NCI-H187 treated with DMSO at 0.1 percent for 48 hours (cell line): ENCODE measurements around the gene DTNB.

Source experiments
- DNase-seq: peaks from one replicate; lab custom pipeline; 2025; lab: John Stamatoyannopoulos, UW

Gene DTNB

GRCh38 chr2:25342372-25343186 is 330.8 kb downstream of the DTNB start:
- no peak for DNase-seq

GRCh38 chr2:25341753-25342371 is 331.5 kb downstream of the DTNB start, which contains the start of gene DNMT3A:
TSS of gene DNMT3A (minus strand) at chr2:25341925. CDS start at chr2:25313984, 27,941 bp downstream.
- DNase-seq, result no peak

- no peak for DNase-seq
These were observed 332.2 kb downstream of the DTNB start for GRCh38 chr2:25341011-25341727.

- no peak for DNase-seq
These were observed 333.0 kb downstream of the DTNB start for GRCh38 chr2:25340181-25340921.

GRCh38 chr2:25339791-25340180 is 333.6 kb downstream of the DTNB start:
- no peak for DNase-seq

- no peak for DNase-seq
These were observed 334.1 kb downstream of the DTNB start for GRCh38 chr2:25339211-25339674.

GRCh38 chr2:25338401-25338800 is 335.0 kb downstream of the DTNB start:
- no peak for DNase-seq

- no peak for DNase-seq
These were observed 335.5 kb downstream of the DTNB start for GRCh38 chr2:25337891-25338290.

GRCh38 chr2:25337276-25337675 is 336.1 kb downstream of the DTNB start:
- DNase-seq, result no peak

- no peak for DNase-seq
These were observed 337.0 kb downstream of the DTNB start for GRCh38 chr2:25336383-25336841.

- DNase-seq, result no peak
These were observed 337.4 kb downstream of the DTNB start for GRCh38 chr2:25335971-25336370.

GRCh38 chr2:25335204-25335603 is 338.2 kb downstream of the DTNB start:
- DNase-seq, result no peak

GRCh38 chr2:25334482-25334881 is 338.9 kb downstream of the DTNB start:
- DNase-seq, result no peak

- DNase-seq, result no peak
These were observed 339.4 kb downstream of the DTNB start for GRCh38 chr2:25333981-25334380.

GRCh38 chr2:25332571-25332970 is 340.8 kb downstream of the DTNB start:
- no peak for DNase-seq

- no peak for DNase-seq
These were observed 341.6 kb downstream of the DTNB start for GRCh38 chr2:25331686-25332365.

GRCh38 chr2:25330937-25331336 is 342.4 kb downstream of the DTNB start:
- no peak for DNase-seq

- DNase-seq, result no peak
These were observed 343.1 kb downstream of the DTNB start for GRCh38 chr2:25330273-25330672.

- DNase-seq, result no peak
These were observed 345.0 kb downstream of the DTNB start for GRCh38 chr2:25328152-25329085.
